GM12872 (cell line): ENCODE measurements around the gene TLX3.

Source experiments
- CTCF ChIP-seq: IDR thresholded peaks from 3 replicates; pipeline ENCODE4 v1.5.1; 2011; ENCODE audit warnings: low read depth, mild to moderate bottlenecking, low read length, moderate library complexity; ENCODE audit not compliant: insufficient read depth

The TLX3 gene

DNA sequence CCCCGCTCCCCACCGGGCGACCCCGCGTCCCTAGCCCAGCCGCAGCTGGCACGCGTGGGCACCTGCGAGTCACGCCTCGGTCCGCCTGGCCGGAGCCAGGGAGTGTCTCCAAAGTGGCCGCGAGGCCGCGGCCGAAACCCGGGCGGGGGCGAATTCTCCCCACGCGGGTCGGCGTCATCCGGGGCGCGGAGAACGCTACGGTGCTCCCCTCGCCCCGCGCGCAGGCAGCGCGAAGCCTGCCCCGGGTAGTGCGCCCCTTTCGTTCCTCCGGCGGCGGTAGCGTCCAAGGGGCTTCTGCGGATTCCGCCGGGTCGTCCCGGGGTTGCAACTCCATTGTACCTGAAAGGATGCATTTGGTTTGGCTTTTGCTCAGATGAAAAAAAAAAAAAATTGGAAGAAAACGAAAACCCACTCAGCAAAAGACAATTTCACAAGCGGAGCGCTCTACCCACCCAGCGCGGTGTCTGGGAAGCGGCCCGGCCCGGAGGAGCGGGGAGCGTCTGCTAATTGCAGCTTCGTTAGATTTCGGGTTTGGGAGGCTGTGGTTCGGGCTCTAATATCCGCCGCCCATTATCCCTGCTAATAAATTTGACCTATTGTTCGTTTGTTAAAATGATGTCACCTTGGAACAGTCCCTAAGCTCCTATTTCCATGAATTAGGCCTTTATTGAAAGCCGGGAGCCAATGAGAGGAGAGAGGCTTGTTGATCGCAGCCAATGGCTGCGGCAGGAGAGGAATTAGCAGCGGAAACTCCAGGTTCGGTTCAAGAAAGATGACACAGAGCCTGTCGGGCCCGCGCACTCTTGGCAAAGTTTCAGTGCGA is at the start of gene TLX3:
TLX3 (plus strand) TSS at position 796 of the 823 bp plus-strand sequence. CDS start 118 bp downstream, outside the sequence.
- TF ChIP-seq CTCF, result no peak

GRCh38 chr5:171261361-171261760 is 47.7 kb upstream of the TLX3 start:
- no peak for TF ChIP-seq CTCF

DNA sequence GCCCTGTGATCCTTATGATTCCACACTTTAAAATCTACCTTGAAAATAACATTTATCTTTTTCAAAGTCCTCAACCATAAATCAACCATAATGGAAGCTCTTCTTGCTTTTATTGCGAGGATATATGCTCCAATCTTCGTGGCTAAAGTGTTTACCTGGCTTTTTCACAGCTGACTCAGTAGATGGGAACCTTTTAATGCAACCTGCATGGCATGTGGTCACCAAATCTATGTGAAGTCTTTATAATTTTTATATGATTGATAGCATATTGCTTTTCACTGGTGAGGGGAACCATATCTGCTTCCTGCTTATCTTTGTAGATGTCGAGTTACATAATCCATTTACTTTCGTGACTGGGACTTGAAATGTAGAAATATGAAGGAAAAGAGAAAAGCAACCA is 47.1 kb upstream of the TLX3 start:
- no peak for TF ChIP-seq CTCF

GRCh38 chr5:171263181-171263580 is 45.9 kb upstream of the TLX3 start:
- no peak for TF ChIP-seq CTCF

DNA sequence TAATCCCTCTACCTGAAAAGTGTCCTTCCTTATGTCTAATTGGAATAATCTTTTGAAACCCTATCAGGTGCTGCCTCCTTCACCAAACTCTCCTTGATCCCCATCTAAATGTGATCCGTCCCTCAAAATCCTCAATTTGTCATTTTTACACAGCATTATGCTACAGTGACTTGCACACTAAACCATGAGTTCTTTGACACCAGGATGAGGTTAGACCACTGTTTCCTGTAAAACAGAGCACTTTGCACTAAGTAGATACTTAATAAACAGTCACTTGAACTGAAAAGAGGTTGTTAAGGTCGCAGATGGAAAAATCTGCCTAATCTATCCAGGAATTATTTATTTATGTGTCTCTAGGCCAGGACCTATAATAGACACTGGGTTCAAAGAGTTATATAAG is 44.2 kb upstream of the TLX3 start:
- no peak for TF ChIP-seq CTCF

DNA sequence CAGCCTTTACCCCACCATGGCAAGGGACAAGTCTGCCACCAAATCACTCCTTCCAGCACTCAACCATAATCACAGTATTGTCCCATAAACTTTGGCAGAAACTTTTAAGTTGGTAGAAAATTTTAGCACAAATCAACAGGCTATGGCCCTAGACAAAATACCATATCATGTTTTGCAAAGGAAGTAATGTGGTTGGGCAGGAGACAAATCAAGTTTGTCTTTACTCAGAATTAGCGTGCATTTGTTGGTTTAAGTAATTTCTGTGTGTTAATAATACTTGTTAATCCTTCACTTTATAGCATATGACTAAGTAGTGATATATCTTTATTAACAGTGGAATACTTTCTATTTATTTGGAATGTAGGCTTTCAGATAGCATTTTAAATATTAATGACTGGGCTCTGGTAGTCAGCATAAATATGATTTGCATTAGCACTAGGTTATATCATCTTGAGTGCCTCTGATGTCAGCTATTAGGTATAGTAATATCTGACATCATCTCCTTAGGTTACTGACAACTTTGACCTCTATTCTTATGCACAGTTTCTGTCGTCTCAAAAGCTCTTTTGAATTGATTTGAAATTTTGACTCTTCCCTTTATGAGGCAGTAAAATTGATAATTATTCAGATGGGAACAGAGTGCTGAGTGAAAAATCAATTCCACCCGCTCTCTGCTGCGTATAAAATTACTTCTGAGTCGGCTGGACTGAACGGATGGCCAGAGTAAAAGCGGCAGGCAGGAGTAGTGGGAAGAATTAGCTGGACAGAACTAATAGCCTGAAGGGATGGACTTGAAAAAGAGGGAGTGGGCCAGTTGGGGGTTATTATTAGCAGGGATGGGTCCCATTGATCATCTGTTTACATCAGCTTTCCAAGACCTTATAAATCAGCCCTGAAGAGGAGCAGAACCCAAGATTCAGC is 40.1 kb upstream of the TLX3 start:
- TF ChIP-seq CTCF, result no peak

- no peak for TF ChIP-seq CTCF
Measured at GRCh38 chr5:171269717-171270116, 39.3 kb upstream of the TLX3 start.
